HepG2 (cell line): ENCODE results near the gene HYAL2. TPM values are rescaled to one million over a fixed set of nuclear protein-coding genes. Genes with fewer than 3 reads are reported as not detected.

ENCODE experiments used
- ATAC-seq: fragments of 200-7000 bp; cut with Tn5 transposase; 3 replicates; pipeline ENCODE4 v1.9.1; 2020; ENCODE audit warnings: mild to moderate bottlenecking, moderate library complexity
- BruUV-seq: library from RNA; stranded (reverse); fragments of 400-500 nt; replicated peaks from 2 replicates; lab custom pipeline; 2021; lab: Mats Ljungman, UMichigan
- CTCF ChIA-PET: fragments of 300-600 bp; formaldehyde crosslinking; extraction: SDS; loops from one replicate; lab custom pipeline; 2021; ENCODE audit warnings: low total read pairs, inconsistent platforms, low intra/inter-chr PET ratio; lab: Yijun Ruan, JAX
- POLR2A ChIA-PET: fragments of 350-600 bp; sonication (Branson Sonifier 250); formaldehyde crosslinking; loops from one replicate; lab custom pipeline; 2020; ENCODE audit warnings: antibody characterized with exemption, inconsistent platforms; lab: Yijun Ruan, JAX
- DNase-seq: peaks from one replicate; pipeline ENCODE4 v3.0.0-alpha.2; 2015; ENCODE audit warnings: low spot score
- FAIRE-seq: peaks from 3 replicates; lab custom pipeline; 2011; peaks lifted over from hg19 to GRCh38; lab: Jason Lieb, UNC
- H2AFZ ChIP-seq: one replicate; pipeline ENCODE4 v1.6.1; 2011; ENCODE audit warnings: low read length, inconsistent platforms
- H3K27ac ChIP-seq: fragments of 300-600 bp; 3 replicates; pipeline ENCODE4 v1.8.0; 2011; ENCODE audit warnings: mixed run types, mild to moderate bottlenecking, mixed read lengths, low read length, inconsistent platforms; ENCODE audit not compliant: insufficient read depth; ENCODE audit errors: extremely low read length
- H3K27me3 ChIP-seq, 2 experiments: fragments of 200-600 bp in 1 of 2; 2 replicates in 1 of 2; 3 replicates in 1 of 2; pipeline versions ENCODE4 v1.6.0 to v1.8.0; 2011; ENCODE audit warnings: low read length in 2 of 2, mild to moderate bottlenecking in 2 of 2, moderate library complexity in 2 of 2, inconsistent platforms in 1 of 2; ENCODE audit not compliant: insufficient read depth in 2 of 2, control insufficient read depth in 1 of 2
- H3K36me3 ChIP-seq, 2 experiments: fragments of 200-600 bp in 1 of 2; replicated peaks in 1 of 2; 2 replicates in 1 of 2; 3 replicates in 1 of 2; pipeline versions ENCODE4 v1.5.1 to v1.8.0; 2011; ENCODE audit warnings: low read length in 2 of 2, inconsistent platforms in 1 of 2; ENCODE audit not compliant: insufficient read depth in 2 of 2, control insufficient read depth in 1 of 2
- H3K4me1 ChIP-seq: 2 replicates; pipeline ENCODE4 v1.5.1; 2012; ENCODE audit warnings: low read length, inconsistent platforms; ENCODE audit not compliant: insufficient read depth
- H3K4me2 ChIP-seq: 2 replicates; pipeline ENCODE4 v1.6.0; 2011; ENCODE audit warnings: low read depth, low read length, inconsistent platforms
- H3K4me3 ChIP-seq, 3 experiments: fragments of 200-600 bp in 1 of 3; sonication (generic), shearing (Covaris generic) in 1 of 3; replicated peaks in 1 of 3; 2 replicates each; pipeline ENCODE4 v1.5.1; 2011 to 2016; ENCODE audit warnings: low read length in 3 of 3, inconsistent platforms in 2 of 3, low read depth in 2 of 3, mild to moderate bottlenecking in 2 of 3, control low read depth in 1 of 3, mixed read lengths in 1 of 3; ENCODE audit not compliant: insufficient read depth in 1 of 3
- H3K79me2 ChIP-seq: one replicate; pipeline ENCODE4 v1.6.1; 2011; ENCODE audit warnings: low read length, inconsistent platforms; ENCODE audit not compliant: insufficient read depth
- H3K9ac ChIP-seq: 2 replicates; pipeline ENCODE4 v1.6.0; 2011; ENCODE audit warnings: mild to moderate bottlenecking, low read depth, low read length, inconsistent platforms; ENCODE audit not compliant: insufficient read depth
- H3K9me3 ChIP-seq: 2 replicates; pipeline ENCODE4 v1.5.1; 2012; ENCODE audit warnings: mild to moderate bottlenecking, low read length
- H4K20me1 ChIP-seq: 2 replicates; pipeline ENCODE4 v1.6.0; 2011; ENCODE audit warnings: inconsistent platforms, mild to moderate bottlenecking, low read length, moderate library complexity; ENCODE audit not compliant: insufficient read depth
- CBFB ChIP-seq: sonication (generic); formaldehyde crosslinking; IDR thresholded peaks from 2 replicates; pipeline ENCODE4 v1.4.0; 2020; ENCODE audit warnings: missing genetic modification reagents
- IRF2 ChIP-seq: IDR thresholded peaks from 2 replicates; pipeline ENCODE4 v1.6.1; 2018; ENCODE audit warnings: missing genetic modification reagents, missing compliant biosample characterization
- PAF1 ChIP-seq: IDR thresholded peaks from 2 replicates; pipeline ENCODE4 v1.6.1; 2016; ENCODE audit warnings: missing genetic modification reagents, missing compliant biosample characterization
- SRSF4 ChIP-seq: fragments of 200-400 bp; formaldehyde crosslinking; IDR thresholded peaks from one replicate; pipeline ENCODE4 v1.6.1; 2018; ENCODE audit warnings: mild to moderate bottlenecking, low read depth, low read length, moderate library complexity; ENCODE audit not compliant: poor library complexity, severe bottlenecking
- WGBS: methylation state at CpG from one replicate; pipeline ENCODE4 v1.1.6; 2017; ENCODE audit warnings: low lambda C conversion rate; 5-methylcytosine and 5-hydroxymethylcytosine counted together
- in situ Hi-C: cut with HindIII; loops from 2 replicates; pipeline ENCODE4 v1.10.0; 2017; ENCODE audit warnings: low pct_unique_long_range_greater_than_20kb; ENCODE audit not compliant: extremely low pct_ligation_motif_present
- intact Hi-C: fragments of 100-400 bp; cut with micrococcal nuclease; formaldehyde crosslinking; loops from one replicate; pipeline ENCODE4 v1.10.0; 2022; ENCODE audit not compliant: unreplicated experiment
- polyA plus RNA-seq, 8 experiments: library from polyadenylated mRNA; depleted of rRNA in 3 of 8; stranded (reverse) in 7 of 8; unstranded in 1 of 8; fragments of >200 nt; fragmentation: Illumina TruSeq in 4 of 8; extraction: Trizol in 4 of 8; gene quantifications; 2 replicates each; pipeline versions ENCODE4 v1.2.1 to v1.2.3, GENCODE V29; 2011 to 2016; ENCODE audit warnings: low read depth in 4 of 8, missing spikeins in 1 of 8, mixed read lengths in 1 of 8; ENCODE audit not compliant: insufficient read depth in 1 of 8
- total RNA-seq, 5 experiments: library from RNA; depleted of rRNA; stranded (reverse); fragments of >200 nt; fragmentation: Illumina TruSeq; extraction: Trizol; gene quantifications; 2 replicates each; pipeline ENCODE4 v1.2.3, GENCODE V29; 2016; ENCODE audit warnings: low read depth in 1 of 5
- TF ChIP-seq, protein P1 (sequence below): sonication (generic); formaldehyde crosslinking; IDR thresholded peaks from 2 replicates; pipeline ENCODE4 v1.4.0; 2020; ENCODE audit warnings: mild to moderate bottlenecking, missing genetic modification reagents
- TF ChIP-seq, protein P2 (sequence below): IDR thresholded peaks from 2 replicates; pipeline ENCODE4 v1.6.1; 2016
- TF ChIP-seq, protein P3 (sequence below), 2 experiments: fragments of 450-650 bp in 1 of 2; sonication (generic) in 1 of 2; formaldehyde crosslinking; IDR thresholded peaks; 2 replicates each; pipeline versions ENCODE4 v1.5.0 to v1.8.0; 2020 to 2022; ENCODE audit warnings: mild to moderate bottlenecking in 1 of 2, missing genetic modification reagents in 1 of 2
- TF ChIP-seq, protein P4 (sequence below): sonication (generic); formaldehyde crosslinking; IDR thresholded peaks from 2 replicates; pipeline ENCODE4 v1.4.0; 2020; ENCODE audit warnings: missing genetic modification reagents, borderline replicate concordance
- TF ChIP-seq, protein P5 (sequence below): IDR thresholded peaks from 2 replicates; pipeline ENCODE4 v1.4.0; 2020; ENCODE audit warnings: mild to moderate bottlenecking, missing genetic modification reagents
- TF ChIP-seq, protein P6 (sequence below): sonication (generic); formaldehyde crosslinking; IDR thresholded peaks from 2 replicates; pipeline ENCODE4 v1.5.1; 2020; ENCODE audit warnings: missing genetic modification reagents, mild to moderate bottlenecking, borderline replicate concordance

The HYAL2 gene
- total and polyA plus RNA-seq, 2 of the 13 experiments (the other 11 are each of a cell fraction or from before 2014, with no cell fraction given) = 76.2 to 102 TPM

DNA sequence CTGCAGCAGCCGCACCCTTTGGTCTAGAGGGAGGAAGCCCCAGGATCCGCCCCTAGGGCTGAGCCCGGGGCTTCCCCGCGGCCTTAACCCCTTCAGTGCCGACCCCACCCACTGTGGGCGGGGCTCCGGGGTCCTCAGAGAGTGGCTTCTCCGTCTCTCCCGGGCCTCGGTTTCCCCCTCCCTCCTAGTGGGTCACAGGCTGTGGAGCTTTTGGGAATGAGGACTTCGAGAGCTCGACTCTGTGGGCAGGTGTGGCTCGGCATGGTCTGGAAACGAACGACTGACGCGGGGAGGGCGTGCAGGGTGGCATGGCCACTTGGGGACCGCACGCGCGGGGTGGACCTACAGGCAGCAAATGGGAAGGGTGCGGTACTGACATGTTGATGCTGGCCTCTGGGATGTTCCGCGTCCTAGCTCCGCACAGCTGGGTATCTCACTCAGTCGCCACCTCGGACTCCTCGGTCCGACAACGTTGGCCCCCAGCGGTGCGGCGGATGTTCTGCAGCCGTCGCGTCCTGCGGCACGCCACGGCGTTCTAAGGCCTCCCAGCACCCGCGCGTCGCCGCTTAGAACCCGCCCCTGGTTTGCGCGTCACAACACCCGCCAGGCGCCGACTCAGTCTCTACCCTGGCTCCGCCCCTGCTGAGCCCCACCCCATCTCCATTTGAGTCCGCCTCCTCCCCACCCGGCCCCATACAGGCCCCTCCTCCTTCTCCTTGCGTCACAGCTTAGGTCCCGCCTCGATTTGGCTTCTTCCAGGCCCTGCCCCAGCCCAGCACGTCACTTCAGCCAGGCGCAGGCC lies 23.5 kb downstream of the HYAL2 start, which contains the start of the genes HYAL3 and NAA80:
Gene HYAL3, minus strand, starts transcription at position 570 of the 802 bp plus-strand sequence. CDS start 3,803 bp downstream, outside the sequence.
Gene NAA80, minus strand, starts transcription at position 570 of the 802 bp plus-strand sequence. CDS start 1,942 bp downstream, outside the sequence.
- no peak for FAIRE-seq
- TF ChIP-seq, protein P1, sequence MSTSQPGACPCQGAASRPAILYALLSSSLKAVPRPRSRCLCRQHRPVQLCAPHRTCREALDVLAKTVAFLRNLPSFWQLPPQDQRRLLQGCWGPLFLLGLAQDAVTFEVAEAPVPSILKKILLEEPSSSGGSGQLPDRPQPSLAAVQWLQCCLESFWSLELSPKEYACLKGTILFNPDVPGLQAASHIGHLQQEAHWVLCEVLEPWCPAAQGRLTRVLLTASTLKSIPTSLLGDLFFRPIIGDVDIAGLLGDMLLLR = no peak; the same call in 1 of the 2 replicates
- TF ChIP-seq, protein P2, sequence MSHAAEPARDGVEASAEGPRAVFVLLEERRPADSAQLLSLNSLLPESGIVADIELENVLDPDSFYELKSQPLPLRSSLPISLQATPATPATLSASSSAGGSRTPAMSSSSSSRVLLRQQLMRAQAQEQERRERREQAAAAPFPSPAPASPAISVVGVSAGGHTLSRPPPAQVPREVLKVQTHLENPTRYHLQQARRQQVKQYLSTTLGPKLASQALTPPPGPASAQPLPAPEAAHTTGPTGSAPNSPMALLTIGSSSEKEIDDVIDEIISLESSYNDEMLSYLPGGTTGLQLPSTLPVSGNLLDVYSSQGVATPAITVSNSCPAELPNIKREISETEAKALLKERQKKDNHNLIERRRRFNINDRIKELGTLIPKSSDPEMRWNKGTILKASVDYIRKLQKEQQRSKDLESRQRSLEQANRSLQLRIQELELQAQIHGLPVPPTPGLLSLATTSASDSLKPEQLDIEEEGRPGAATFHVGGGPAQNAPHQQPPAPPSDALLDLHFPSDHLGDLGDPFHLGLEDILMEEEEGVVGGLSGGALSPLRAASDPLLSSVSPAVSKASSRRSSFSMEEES (CRISPR knock-in tag) = no peak
- TF ChIP-seq SRSF4 (no peak), IRF2 (CRISPR knock-in tag) (no peak), PAF1 (CRISPR knock-in tag) (no peak; the same call in 1 of the 2 replicates), CBFB (peak; percentile 78)
- TF ChIP-seq, protein P3, sequence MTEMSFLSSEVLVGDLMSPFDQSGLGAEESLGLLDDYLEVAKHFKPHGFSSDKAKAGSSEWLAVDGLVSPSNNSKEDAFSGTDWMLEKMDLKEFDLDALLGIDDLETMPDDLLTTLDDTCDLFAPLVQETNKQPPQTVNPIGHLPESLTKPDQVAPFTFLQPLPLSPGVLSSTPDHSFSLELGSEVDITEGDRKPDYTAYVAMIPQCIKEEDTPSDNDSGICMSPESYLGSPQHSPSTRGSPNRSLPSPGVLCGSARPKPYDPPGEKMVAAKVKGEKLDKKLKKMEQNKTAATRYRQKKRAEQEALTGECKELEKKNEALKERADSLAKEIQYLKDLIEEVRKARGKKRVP (CRISPR knock-in tag; IDR thresholded peaks at IDR 0.05) = no peak
- TF ChIP-seq, protein P4, sequence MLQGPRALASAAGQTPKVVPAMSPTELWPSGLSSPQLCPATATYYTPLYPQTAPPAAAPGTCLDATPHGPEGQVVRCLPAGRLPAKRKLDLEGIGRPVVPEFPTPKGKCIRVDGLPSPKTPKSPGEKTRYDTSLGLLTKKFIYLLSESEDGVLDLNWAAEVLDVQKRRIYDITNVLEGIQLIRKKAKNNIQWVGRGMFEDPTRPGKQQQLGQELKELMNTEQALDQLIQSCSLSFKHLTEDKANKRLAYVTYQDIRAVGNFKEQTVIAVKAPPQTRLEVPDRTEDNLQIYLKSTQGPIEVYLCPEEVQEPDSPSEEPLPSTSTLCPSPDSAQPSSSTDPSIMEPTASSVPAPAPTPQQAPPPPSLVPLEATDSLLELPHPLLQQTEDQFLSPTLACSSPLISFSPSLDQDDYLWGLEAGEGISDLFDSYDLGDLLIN = no peak; the same call in 1 of the 2 replicates
- TF ChIP-seq, protein P5, sequence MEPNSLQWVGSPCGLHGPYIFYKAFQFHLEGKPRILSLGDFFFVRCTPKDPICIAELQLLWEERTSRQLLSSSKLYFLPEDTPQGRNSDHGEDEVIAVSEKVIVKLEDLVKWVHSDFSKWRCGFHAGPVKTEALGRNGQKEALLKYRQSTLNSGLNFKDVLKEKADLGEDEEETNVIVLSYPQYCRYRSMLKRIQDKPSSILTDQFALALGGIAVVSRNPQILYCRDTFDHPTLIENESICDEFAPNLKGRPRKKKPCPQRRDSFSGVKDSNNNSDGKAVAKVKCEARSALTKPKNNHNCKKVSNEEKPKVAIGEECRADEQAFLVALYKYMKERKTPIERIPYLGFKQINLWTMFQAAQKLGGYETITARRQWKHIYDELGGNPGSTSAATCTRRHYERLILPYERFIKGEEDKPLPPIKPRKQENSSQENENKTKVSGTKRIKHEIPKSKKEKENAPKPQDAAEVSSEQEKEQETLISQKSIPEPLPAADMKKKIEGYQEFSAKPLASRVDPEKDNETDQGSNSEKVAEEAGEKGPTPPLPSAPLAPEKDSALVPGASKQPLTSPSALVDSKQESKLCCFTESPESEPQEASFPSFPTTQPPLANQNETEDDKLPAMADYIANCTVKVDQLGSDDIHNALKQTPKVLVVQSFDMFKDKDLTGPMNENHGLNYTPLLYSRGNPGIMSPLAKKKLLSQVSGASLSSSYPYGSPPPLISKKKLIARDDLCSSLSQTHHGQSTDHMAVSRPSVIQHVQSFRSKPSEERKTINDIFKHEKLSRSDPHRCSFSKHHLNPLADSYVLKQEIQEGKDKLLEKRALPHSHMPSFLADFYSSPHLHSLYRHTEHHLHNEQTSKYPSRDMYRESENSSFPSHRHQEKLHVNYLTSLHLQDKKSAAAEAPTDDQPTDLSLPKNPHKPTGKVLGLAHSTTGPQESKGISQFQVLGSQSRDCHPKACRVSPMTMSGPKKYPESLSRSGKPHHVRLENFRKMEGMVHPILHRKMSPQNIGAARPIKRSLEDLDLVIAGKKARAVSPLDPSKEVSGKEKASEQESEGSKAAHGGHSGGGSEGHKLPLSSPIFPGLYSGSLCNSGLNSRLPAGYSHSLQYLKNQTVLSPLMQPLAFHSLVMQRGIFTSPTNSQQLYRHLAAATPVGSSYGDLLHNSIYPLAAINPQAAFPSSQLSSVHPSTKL (CRISPR knock-in tag) = no peak; the same call in 1 of the 2 replicates
- TF ChIP-seq, protein P6, sequence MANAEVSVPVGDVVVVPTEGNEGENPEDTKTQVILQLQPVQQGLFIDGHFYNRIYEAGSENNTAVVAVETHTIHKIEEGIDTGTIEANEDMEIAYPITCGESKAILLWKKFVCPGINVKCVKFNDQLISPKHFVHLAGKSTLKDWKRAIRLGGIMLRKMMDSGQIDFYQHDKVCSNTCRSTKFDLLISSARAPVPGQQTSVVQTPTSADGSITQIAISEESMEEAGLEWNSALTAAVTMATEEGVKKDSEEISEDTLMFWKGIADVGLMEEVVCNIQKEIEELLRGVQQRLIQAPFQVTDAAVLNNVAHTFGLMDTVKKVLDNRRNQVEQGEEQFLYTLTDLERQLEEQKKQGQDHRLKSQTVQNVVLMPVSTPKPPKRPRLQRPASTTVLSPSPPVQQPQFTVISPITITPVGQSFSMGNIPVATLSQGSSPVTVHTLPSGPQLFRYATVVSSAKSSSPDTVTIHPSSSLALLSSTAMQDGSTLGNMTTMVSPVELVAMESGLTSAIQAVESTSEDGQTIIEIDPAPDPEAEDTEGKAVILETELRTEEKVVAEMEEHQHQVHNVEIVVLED (CRISPR knock-in tag) = peak; percentile 78

More for the DNA sequence above, 23.5 kb downstream of the HYAL2 start, which contains the start of the genes HYAL3 and NAA80:
- intact Hi-C loops = loop anchor here (1.0 kb wide), 1 partner anchor 22 kb away; no protein-coding TSS in a partner anchor
- Histone ChIP-seq H3K27me3 (no peaks in the 10 kb centered on the region; a peak in 1 of 5 replicates), H3K27ac (peak within 1 kb of the TSS; percentile 87), H2AFZ (no peak within 1 kb of the TSS), H3K9me3 (no peaks in the 10 kb centered on the region), H4K20me1 (peaks cover 11% of the 10 kb centered on the region), H3K4me2 (peak within 1 kb of the TSS; percentile 87), H3K79me2 (peaks cover 36% of the 10 kb centered on the region), H3K9ac (peak within 1 kb of the TSS; percentile 79), H3K4me1 (peaks cover 52% of the 10 kb centered on the region), H3K4me3 (peak within 1 kb of the TSS; percentile 66 to 91 (median 89)), H3K36me3 (peaks cover 1 to 3% of the 10 kb centered on the region in 2 experiments; a peak in 2 of 5 replicates)
- in situ Hi-C loops = no loop called here
- ChIA-PET CTCF (interaction anchor here (1.5 kb wide), 1 partner anchor 23 kb away, joined by 3 read pairs; no protein-coding TSS in a partner anchor), POLR2A (interaction anchor here (0.5 to 7.9 kb wide), 25 partner anchors 8 to 104 kb away, joined by 3 to 222 read pairs (median 6); partner anchors contain the start of genes CYB561D2, GNAI2, HYAL2 and LSMEM2)
- ATAC-seq = peak; percentile 53
- DNase-seq = no peak
- under 1% methylated on average over 22 of the region's 61 CpGs for WGBS
- BruUV-seq = no TSS peak
